Panc1 (cell line): ENCODE data around the gene ADAMTS2.

ENCODE experiments used
- TCF7L2 ChIP-seq: IDR thresholded peaks from 2 replicates; pipeline ENCODE4 v1.6.1; 2011; ENCODE audit warnings: mild to moderate bottlenecking, low read depth, low read length, inconsistent platforms
- TF ChIP-seq, protein P1 (sequence below): fragments of 450-650 bp; IDR thresholded peaks from 2 replicates; pipeline ENCODE4 v1.5.1; 2017; ENCODE audit warnings: mild to moderate bottlenecking

DNA sequence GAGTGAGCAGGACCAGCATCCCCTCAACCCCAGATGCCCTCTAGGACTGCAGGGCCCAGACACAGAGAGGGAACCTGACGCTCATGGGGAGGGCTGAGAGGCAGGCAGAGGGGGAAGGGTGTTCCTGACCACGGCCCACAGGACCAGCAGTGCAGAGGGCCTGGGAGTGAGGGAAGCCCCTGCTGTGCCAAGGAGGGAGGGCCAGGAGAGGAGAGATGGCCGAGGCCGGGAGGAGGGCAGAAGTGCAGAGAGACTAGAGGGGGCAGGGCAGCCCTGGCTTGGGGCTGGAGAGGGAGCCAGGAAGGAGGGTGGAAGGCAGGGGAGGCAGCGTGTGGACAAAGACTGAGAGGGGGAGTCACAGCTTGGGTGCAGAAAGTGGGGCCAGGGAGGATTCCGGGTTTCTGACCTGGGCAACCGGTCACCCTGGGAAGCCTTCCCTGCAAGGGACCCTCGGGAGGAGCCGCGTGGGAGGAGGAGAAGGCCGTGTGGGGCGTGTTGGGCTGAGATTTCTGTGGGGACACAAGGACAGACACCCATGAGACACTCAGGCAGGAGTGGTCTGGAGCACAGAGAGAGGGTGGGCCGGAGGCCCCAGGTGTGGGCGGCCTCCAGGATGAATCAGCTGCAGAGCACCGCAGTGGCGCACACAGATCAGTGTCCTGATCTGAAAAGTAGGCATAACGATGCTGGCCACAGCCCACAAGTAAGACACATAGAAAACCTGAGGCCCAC, 117.5 kb downstream of the ADAMTS2 start:
- TF ChIP-seq TCF7L2: no peak
- TF ChIP-seq, protein P1, sequence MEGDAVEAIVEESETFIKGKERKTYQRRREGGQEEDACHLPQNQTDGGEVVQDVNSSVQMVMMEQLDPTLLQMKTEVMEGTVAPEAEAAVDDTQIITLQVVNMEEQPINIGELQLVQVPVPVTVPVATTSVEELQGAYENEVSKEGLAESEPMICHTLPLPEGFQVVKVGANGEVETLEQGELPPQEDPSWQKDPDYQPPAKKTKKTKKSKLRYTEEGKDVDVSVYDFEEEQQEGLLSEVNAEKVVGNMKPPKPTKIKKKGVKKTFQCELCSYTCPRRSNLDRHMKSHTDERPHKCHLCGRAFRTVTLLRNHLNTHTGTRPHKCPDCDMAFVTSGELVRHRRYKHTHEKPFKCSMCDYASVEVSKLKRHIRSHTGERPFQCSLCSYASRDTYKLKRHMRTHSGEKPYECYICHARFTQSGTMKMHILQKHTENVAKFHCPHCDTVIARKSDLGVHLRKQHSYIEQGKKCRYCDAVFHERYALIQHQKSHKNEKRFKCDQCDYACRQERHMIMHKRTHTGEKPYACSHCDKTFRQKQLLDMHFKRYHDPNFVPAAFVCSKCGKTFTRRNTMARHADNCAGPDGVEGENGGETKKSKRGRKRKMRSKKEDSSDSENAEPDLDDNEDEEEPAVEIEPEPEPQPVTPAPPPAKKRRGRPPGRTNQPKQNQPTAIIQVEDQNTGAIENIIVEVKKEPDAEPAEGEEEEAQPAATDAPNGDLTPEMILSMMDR: no peak
